GM12864 (cell line): ENCODE results near the gene KCNJ5.

Experiments used
- DNase-seq: peaks from one replicate; pipeline ENCODE4 v3.0.0-alpha.2; 2011; ENCODE audit warnings: low read depth
- H3K4me3 ChIP-seq: 2 replicates; pipeline ENCODE4 v1.5.1; 2011; ENCODE audit warnings: mild to moderate bottlenecking, low read depth, low read length, control low read depth
- CTCF ChIP-seq: IDR thresholded peaks from 2 replicates; pipeline ENCODE4 v1.5.1; 2011; ENCODE audit warnings: low read depth, mild to moderate bottlenecking, moderate library complexity, low read length, control low read depth, inconsistent platforms; ENCODE audit errors: missing control alignments

The KCNJ5 gene

GRCh38 chr11:128938156-128938885, 47.2 kb downstream of the KCNJ5 start:
- no peak for DNase-seq
- no peak overlapping the region for H3K4me3 ChIP-seq
- TF ChIP-seq CTCF, result no peak

- no peak for DNase-seq
- no peak overlapping the region for H3K4me3 ChIP-seq
- no peak for TF ChIP-seq CTCF
Observed at GRCh38 chr11:128939591-128939990, 48.4 kb downstream of the KCNJ5 start.

GRCh38 chr11:128940156-128940555, 49.0 kb downstream of the KCNJ5 start:
- TF ChIP-seq CTCF, result no peak
- DNase-seq, result no peak
- H3K4me3 ChIP-seq, result no peak overlapping the region

- TF ChIP-seq CTCF, result no peak
- no peak for DNase-seq
- no peak overlapping the region for H3K4me3 ChIP-seq
Observed at GRCh38 chr11:128940603-128941002, 49.4 kb downstream of the KCNJ5 start.

GRCh38 chr11:128941110-128941509, 50.0 kb downstream of the KCNJ5 start:
- no peak for DNase-seq
- no peak for TF ChIP-seq CTCF
- H3K4me3 ChIP-seq, result no peak overlapping the region

GRCh38 chr11:128941573-128942271, 50.6 kb downstream of the KCNJ5 start:
- TF ChIP-seq CTCF, result no peak
- no peak for DNase-seq
- H3K4me3 ChIP-seq, result no peak overlapping the region

- TF ChIP-seq CTCF, result no peak
- no peak overlapping the region for H3K4me3 ChIP-seq
- no peak for DNase-seq
Observed at GRCh38 chr11:128942272-128942612, 51.1 kb downstream of the KCNJ5 start.
